ENCODE measurements around the gene IQSEC3.

GRCh38 chr12:197911-198695, 131.5 kb downstream of the IQSEC3 start:
- TF ChIP-seq CTCF (IDR thresholded peaks at IDR 0.05) (no peak), POLR2A (IDR thresholded peaks at IDR 0.05) (no peak)

All from body of pancreas (tissue), 4 donors.